Memory B cell (primary cell): Measurements from ENCODE around the gene BTBD2.
"Not testable (repeated sequence)": the region's sequence is repeated elsewhere in the genome, so short reads cannot be mapped to it uniquely, and the experiment has no call there.

Experiments used
- ATAC-seq: fragments of 150-1000 bp; cut with Tn5 transposase; 2 replicates; pipeline ENCODE4 v1.10.0; 2021; ENCODE audit warnings: low read depth, mild to moderate bottlenecking, moderate library complexity
- DNase-seq, 2 donors: peaks; one replicate each; pipeline ENCODE4 v3.0.0; 2022; ENCODE audit warnings: low spot score in 2 of 2
- H3K27ac Mint-ChIP-seq: one replicate; pipeline ENCODE4 v1.8.0; 2022; ENCODE audit warnings: mild to moderate bottlenecking, moderate library complexity, mixed read lengths
- H3K27me3 Mint-ChIP-seq: one replicate; pipeline ENCODE4 v1.8.0; 2022; ENCODE audit warnings: mixed read lengths
- H3K36me3 Mint-ChIP-seq: one replicate; pipeline ENCODE4 v1.8.0; 2022; ENCODE audit warnings: mild to moderate bottlenecking, mixed read lengths
- H3K4me1 Mint-ChIP-seq: one replicate; pipeline ENCODE4 v1.8.0; 2022; ENCODE audit warnings: mixed read lengths
- H3K4me3 Mint-ChIP-seq: one replicate; pipeline ENCODE4 v1.8.0; 2022; ENCODE audit warnings: mild to moderate bottlenecking, moderate library complexity, mixed read lengths
- H3K9me3 Mint-ChIP-seq: one replicate; pipeline ENCODE4 v1.8.0; 2022; ENCODE audit warnings: mixed read lengths

The BTBD2 gene

GRCh38 chr19:1998712-1999708 is 16.5 kb downstream of the BTBD2 start:
- Mint-ChIP-seq H3K9me3 (no peaks in the 10 kb centered on the region), H3K27ac (no peak overlapping the region), H3K4me3 (no peak overlapping the region), H3K27me3 (no peaks in the 10 kb centered on the region), H3K36me3 (peaks cover 23% of the 10 kb centered on the region), H3K4me1 (peaks cover 12% of the 10 kb centered on the region)
- ATAC-seq (no peak), DNase-seq (no peak)

GRCh38 chr19:1997353-1998233 is 17.9 kb downstream of the BTBD2 start:
- Mint-ChIP-seq H3K27ac (peak overlapping the region; percentile 16), H3K27me3 (no peaks in the 10 kb centered on the region), H3K4me3 (no peak overlapping the region), H3K9me3 (no peaks in the 10 kb centered on the region), H3K4me1 (peaks cover 12% of the 10 kb centered on the region), H3K36me3 (peaks cover 20% of the 10 kb centered on the region)
- ATAC-seq (no peak), DNase-seq (no peak)

- no peak overlapping the region for H3K4me3 Mint-ChIP-seq
- ATAC-seq: no peak
- no peak for DNase-seq
- H3K9me3 Mint-ChIP-seq: no peaks in the 10 kb centered on the region
- peaks cover 10% of the 10 kb centered on the region for H3K36me3 Mint-ChIP-seq
- H3K27me3 Mint-ChIP-seq: no peaks in the 10 kb centered on the region
- H3K27ac Mint-ChIP-seq: no peak overlapping the region
- H3K4me1 Mint-ChIP-seq: peaks cover 3% of the 10 kb centered on the region
These were observed 22.7 kb downstream of the BTBD2 start for GRCh38 chr19:1992759-1993260.

- Mint-ChIP-seq H3K27ac (no peak overlapping the region), H3K27me3 (no peaks in the 10 kb centered on the region), H3K9me3 (no peaks in the 10 kb centered on the region), H3K4me1 (no peaks in the 10 kb centered on the region), H3K36me3 (peaks cover 7% of the 10 kb centered on the region), H3K4me3 (no peak overlapping the region)
- DNase-seq (no peak), ATAC-seq (no peak)
These were observed 24.2 kb downstream of the BTBD2 start for GRCh38 chr19:1991018-1991913.

GRCh38 chr19:1990230-1991017 is 25.1 kb downstream of the BTBD2 start:
- DNase-seq: no peak
- Mint-ChIP-seq H3K27me3 (no peaks in the 10 kb centered on the region), H3K4me3 (no peak overlapping the region), H3K9me3 (no peaks in the 10 kb centered on the region), H3K4me1 (no peaks in the 10 kb centered on the region), H3K36me3 (peaks cover 7% of the 10 kb centered on the region), H3K27ac (no peak overlapping the region)
- ATAC-seq: no peak

GRCh38 chr19:1989513-1990229 is 25.8 kb downstream of the BTBD2 start:
- no peak overlapping the region for H3K4me3 Mint-ChIP-seq
- H3K4me1 Mint-ChIP-seq: no peaks in the 10 kb centered on the region
- ATAC-seq (no peak), DNase-seq (no peak)
- H3K27me3 Mint-ChIP-seq: no peaks in the 10 kb centered on the region
- H3K36me3 Mint-ChIP-seq: peaks cover 9% of the 10 kb centered on the region
- H3K9me3 Mint-ChIP-seq: no peaks in the 10 kb centered on the region
- H3K27ac Mint-ChIP-seq: no peak overlapping the region

GRCh38 chr19:1988464-1988863 is 27.1 kb downstream of the BTBD2 start:
- H3K9me3 Mint-ChIP-seq, H3K4me1 Mint-ChIP-seq, H3K36me3 Mint-ChIP-seq, ATAC-seq, DNase-seq, H3K27me3 Mint-ChIP-seq, H3K4me3 Mint-ChIP-seq, H3K27ac Mint-ChIP-seq: not testable (repeated sequence)

GRCh38 chr19:1987197-1988187 is 28.0 kb downstream of the BTBD2 start:
- H3K27ac Mint-ChIP-seq: no peak overlapping the region
- peaks cover 12% of the 10 kb centered on the region for H3K36me3 Mint-ChIP-seq
- no peak overlapping the region for H3K4me3 Mint-ChIP-seq
- H3K4me1 Mint-ChIP-seq: no peaks in the 10 kb centered on the region
- no peak for DNase-seq
- no peak for ATAC-seq
- no peaks in the 10 kb centered on the region for H3K27me3 Mint-ChIP-seq
- no peaks in the 10 kb centered on the region for H3K9me3 Mint-ChIP-seq

GRCh38 chr19:1986357-1987162 is 29.0 kb downstream of the BTBD2 start:
- H3K27me3 Mint-ChIP-seq: no peaks in the 10 kb centered on the region
- no peak overlapping the region for H3K27ac Mint-ChIP-seq
- ATAC-seq: no peak
- H3K9me3 Mint-ChIP-seq: no peaks in the 10 kb centered on the region
- DNase-seq: no peak
- H3K36me3 Mint-ChIP-seq: peaks cover 13% of the 10 kb centered on the region
- no peaks in the 10 kb centered on the region for H3K4me1 Mint-ChIP-seq
- H3K4me3 Mint-ChIP-seq: no peak overlapping the region

- no peaks in the 10 kb centered on the region for H3K4me1 Mint-ChIP-seq
- no peaks in the 10 kb centered on the region for H3K9me3 Mint-ChIP-seq
- DNase-seq: no peak
- no peak for ATAC-seq
- peaks cover 17% of the 10 kb centered on the region for H3K36me3 Mint-ChIP-seq
- no peaks in the 10 kb centered on the region for H3K27me3 Mint-ChIP-seq
- no peak overlapping the region for H3K27ac Mint-ChIP-seq
- no peak overlapping the region for H3K4me3 Mint-ChIP-seq
These were observed 29.7 kb downstream of the BTBD2 start for GRCh38 chr19:1985588-1986356.
